Vagina (tissue), 2 donors: ENCODE results near the gene ACSL6. TPM values are rescaled to one million over a fixed set of nuclear protein-coding genes. Genes with fewer than 3 reads are reported as not detected.
A peak's percentile ranks its signal among the peaks of the same experiment; 100 is the strongest.

ENCODE experiments used
- DNase-seq, 2 donors: peaks; one replicate each; pipeline ENCODE4 v3.0.0-alpha.2; 2017; ENCODE audit errors: extremely low spot score in 2 of 2
- H3K27ac ChIP-seq: fragments of 200-600 bp; sonication (generic); one replicate; pipeline ENCODE4 v1.5.1; 2019
- H3K27me3 ChIP-seq: fragments of 200-600 bp; sonication (generic); one replicate; pipeline ENCODE4 v1.5.1; 2019
- H3K36me3 ChIP-seq, 2 donors: fragments of 200-600 bp; sonication (generic); one replicate each; pipeline ENCODE4 v1.5.1; 2017 to 2019
- H3K4me1 ChIP-seq: fragments of 200-600 bp; sonication (generic); one replicate; pipeline ENCODE4 v1.5.1; 2019
- H3K4me3 ChIP-seq, 2 donors: fragments of 200-600 bp; sonication (generic); 1 replicate in 1 of 2; 2 replicates in 1 of 2; pipeline ENCODE4 v1.5.1; 2016 to 2019
- H3K9me3 ChIP-seq: fragments of 200-600 bp; sonication (generic); one replicate; pipeline ENCODE4 v1.5.1; 2019
- POLR2A ChIP-seq, 2 donors: fragments of 450-650 bp; IDR thresholded peaks; one replicate each; pipeline ENCODE4 v1.6.1; 2017; ENCODE audit warnings: antibody characterized with exemption in 2 of 2, mild to moderate bottlenecking in 2 of 2, moderate library complexity in 2 of 2
- POLR2AphosphoS5 ChIP-seq, 2 donors: sonication (generic); formaldehyde crosslinking; IDR thresholded peaks; one replicate each; pipeline ENCODE4 v1.9.0; 2017; ENCODE audit warnings: antibody characterized with exemption in 2 of 2, mild to moderate bottlenecking in 2 of 2, low read depth in 1 of 2; ENCODE audit not compliant: insufficient read depth in 1 of 2
- intact Hi-C: fragments of 100-400 bp; cut with DNase I; formaldehyde crosslinking; loops from one replicate; pipeline ENCODE4 v1.15.1; 2023
- total RNA-seq: library from RNA; depleted of rRNA; stranded (reverse); fragments of >200 nt; gene quantifications from one replicate; pipeline ENCODE4 v1.2.3, GENCODE V29; 2016
- TF ChIP-seq, protein P1 (sequence below), 3 experiments: fragments of 450-650 bp in 2 of 3; fragments of 200-600 bp in 1 of 3; sonication (generic) in 1 of 3; IDR thresholded peaks; one replicate each; pipeline ENCODE4 v1.5.1; 2017 to 2019; ENCODE audit warnings: antibody characterized with exemption in 3 of 3, mild to moderate bottlenecking in 2 of 3, moderate library complexity in 2 of 3

ACSL6 gene
- total RNA-seq, 1 donor from 2014 or later: 0.49 TPM

DNA sequence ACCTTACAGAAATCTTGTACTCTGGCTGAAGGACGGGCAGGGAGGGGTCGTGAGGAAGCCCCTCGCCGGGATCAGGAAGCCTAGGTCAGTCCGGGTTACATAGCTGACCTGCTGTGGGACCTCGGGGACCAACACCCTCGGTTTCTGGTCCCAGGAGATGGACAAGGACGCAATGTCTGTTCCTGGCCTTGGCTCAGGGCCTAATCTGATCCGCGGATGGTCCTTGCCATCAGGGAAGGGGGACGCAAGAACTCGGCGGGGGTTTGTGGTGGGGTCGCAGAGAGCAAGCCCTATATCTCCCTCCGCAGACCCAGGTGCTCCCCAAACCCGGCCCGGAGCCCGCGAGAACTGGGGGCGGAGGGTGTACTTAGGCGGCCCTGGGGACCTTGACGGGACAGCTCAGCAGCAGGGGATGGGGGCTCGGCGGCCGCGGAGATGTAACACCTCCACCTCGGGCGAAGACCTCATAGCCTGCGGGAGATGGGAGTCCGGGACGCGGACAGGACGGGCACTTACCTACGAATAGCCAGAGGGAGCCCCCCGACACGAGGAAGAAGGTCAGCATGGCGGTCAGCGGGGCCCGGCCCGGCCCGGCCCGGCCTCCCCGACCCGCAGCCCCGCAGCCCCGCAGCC, 353 bp downstream of the ACSL6 start:
- no peaks in the 10 kb centered on the region for H3K36me3 ChIP-seq
- DNase-seq: no peak
- TF ChIP-seq POLR2AphosphoS5 (IDR thresholded peaks at IDR 0.05; ENCODE audit: insufficient read depth in 1 of 2, low read depth in 1 of 2) (no peak), POLR2A (IDR thresholded peaks at IDR 0.05) (no peak)
- TF ChIP-seq, protein P1, sequence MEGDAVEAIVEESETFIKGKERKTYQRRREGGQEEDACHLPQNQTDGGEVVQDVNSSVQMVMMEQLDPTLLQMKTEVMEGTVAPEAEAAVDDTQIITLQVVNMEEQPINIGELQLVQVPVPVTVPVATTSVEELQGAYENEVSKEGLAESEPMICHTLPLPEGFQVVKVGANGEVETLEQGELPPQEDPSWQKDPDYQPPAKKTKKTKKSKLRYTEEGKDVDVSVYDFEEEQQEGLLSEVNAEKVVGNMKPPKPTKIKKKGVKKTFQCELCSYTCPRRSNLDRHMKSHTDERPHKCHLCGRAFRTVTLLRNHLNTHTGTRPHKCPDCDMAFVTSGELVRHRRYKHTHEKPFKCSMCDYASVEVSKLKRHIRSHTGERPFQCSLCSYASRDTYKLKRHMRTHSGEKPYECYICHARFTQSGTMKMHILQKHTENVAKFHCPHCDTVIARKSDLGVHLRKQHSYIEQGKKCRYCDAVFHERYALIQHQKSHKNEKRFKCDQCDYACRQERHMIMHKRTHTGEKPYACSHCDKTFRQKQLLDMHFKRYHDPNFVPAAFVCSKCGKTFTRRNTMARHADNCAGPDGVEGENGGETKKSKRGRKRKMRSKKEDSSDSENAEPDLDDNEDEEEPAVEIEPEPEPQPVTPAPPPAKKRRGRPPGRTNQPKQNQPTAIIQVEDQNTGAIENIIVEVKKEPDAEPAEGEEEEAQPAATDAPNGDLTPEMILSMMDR (IDR thresholded peaks at IDR 0.05): no peak
- peak overlapping the region; percentile 47 to 48 for H3K4me3 ChIP-seq
- intact Hi-C loops: no loop called here
- peaks cover 7% of the 10 kb centered on the region for H3K27me3 ChIP-seq
- peaks cover 15% of the 10 kb centered on the region for H3K4me1 ChIP-seq
- no peak overlapping the region for H3K27ac ChIP-seq
- H3K9me3 ChIP-seq: no peaks in the 10 kb centered on the region

DNA sequence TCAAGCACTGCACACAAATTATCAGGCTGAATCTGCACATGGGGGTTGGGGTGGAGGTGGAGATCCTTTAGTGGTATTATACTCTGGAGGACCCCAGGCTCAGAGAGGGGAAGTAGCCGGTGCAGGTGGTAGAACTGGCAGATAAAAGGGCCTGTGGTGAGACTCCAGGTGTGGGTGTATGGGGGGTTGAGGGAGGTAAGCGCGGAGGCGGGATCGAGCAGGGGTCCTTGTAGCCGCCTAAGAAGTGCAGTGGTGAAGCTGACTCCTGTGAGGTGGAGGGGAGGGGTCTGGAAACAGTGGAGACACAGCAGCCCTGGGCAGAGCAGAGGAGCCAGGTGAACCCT, 841 bp downstream of the ACSL6 start:
- TF ChIP-seq, protein P1 (IDR thresholded peaks at IDR 0.05): no peak
- TF ChIP-seq POLR2AphosphoS5 (IDR thresholded peaks at IDR 0.05; ENCODE audit: insufficient read depth in 1 of 2, low read depth in 1 of 2): no peak
- TF ChIP-seq POLR2A (IDR thresholded peaks at IDR 0.05): no peak
- DNase-seq: no peak
- Histone ChIP-seq H3K36me3 (no peaks in the 10 kb centered on the region), H3K27ac (no peak overlapping the region), H3K4me3 (peak overlapping the region in 1 of 2 donors; percentile 47), H3K4me1 (peaks cover 15% of the 10 kb centered on the region), H3K9me3 (no peaks in the 10 kb centered on the region), H3K27me3 (peaks cover 7% of the 10 kb centered on the region)
- intact Hi-C loops: no loop called here

DNA sequence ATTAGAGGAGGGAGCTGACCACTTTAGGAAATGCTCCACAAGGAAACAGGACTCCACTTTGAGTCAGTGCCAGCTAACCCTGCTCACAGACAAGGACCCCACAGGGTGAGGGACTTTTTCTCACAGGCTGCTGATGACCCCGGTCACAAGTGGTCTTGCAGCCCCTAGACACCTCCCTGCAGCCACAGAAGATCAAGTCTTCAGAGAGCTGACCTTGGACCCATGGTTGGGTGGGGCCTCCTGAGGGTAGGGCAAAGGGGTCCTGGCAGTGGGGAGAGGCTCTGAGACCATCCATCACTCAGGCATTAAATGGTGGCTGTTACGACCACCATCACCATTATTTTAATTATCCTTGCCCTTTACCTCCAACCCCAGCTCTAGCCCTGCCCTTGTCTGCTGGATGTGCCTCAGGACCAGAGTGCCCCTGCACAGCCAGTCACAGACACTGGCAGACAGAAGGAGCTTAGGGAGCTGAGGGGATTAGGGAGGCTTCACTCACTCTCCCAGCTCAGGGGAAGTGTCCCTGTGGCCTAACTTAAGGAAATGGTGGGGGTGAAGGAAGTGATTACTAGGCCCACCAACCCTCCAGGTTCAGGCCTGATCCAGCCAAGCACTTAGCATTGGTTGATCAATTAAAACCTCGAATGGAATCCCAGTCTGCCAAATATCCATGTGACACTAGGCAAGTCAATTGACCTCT, 1.6 kb downstream of the ACSL6 start:
- TF ChIP-seq POLR2A (IDR thresholded peaks at IDR 0.05): no peak
- TF ChIP-seq, protein P1 (IDR thresholded peaks at IDR 0.05): no peak
- no peak for TF ChIP-seq POLR2AphosphoS5 (IDR thresholded peaks at IDR 0.05; ENCODE audit: insufficient read depth in 1 of 2, low read depth in 1 of 2)
- no peaks in the 10 kb centered on the region for H3K36me3 ChIP-seq
- H3K9me3 ChIP-seq: no peaks in the 10 kb centered on the region
- no peak for DNase-seq
- no peak overlapping the region for H3K4me3 ChIP-seq
- no peak overlapping the region for H3K27ac ChIP-seq
- H3K4me1 ChIP-seq: peaks cover 15% of the 10 kb centered on the region
- H3K27me3 ChIP-seq: peaks cover 7% of the 10 kb centered on the region
- intact Hi-C loops: no loop called here

DNA sequence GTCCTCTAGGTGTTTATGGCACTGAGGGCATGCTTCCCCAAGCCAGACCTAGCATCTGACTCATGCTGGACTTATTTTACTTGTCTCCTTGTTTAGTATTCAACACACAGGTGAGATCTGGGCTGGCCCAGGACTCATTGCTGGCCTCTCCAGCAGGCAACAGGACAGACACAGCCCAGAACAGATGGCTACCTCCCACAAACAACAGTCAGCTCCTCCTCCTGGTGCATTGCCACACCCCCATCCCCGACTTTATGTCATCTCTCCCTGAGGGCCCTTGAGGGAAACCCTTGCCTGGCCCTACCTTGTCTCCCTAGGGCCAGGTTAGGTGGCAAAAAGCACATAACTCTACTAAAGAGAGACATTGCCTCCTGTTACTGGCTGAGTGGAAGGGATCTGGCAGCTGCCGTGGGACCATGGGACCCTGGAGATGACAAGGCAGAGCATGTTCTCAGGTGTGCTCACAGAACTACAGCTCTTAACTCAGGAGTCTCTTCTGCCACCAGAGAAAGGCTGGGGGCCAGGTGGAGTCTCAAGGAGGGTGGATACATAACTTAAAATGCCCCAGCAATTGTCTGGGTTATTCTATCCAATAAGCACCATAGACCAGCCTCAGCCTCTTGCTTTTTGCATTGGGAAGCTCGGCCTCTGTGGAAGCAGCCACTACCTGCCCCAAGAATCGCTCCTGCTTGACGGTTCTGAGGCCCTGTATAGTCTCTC, 2.3 kb downstream of the ACSL6 start:
- Histone ChIP-seq H3K4me1 (peaks cover 15% of the 10 kb centered on the region), H3K9me3 (no peaks in the 10 kb centered on the region), H3K4me3 (no peak overlapping the region), H3K27ac (no peak overlapping the region), H3K27me3 (peaks cover 7% of the 10 kb centered on the region), H3K36me3 (no peaks in the 10 kb centered on the region)
- DNase-seq: no peak
- intact Hi-C loops: no loop called here
- TF ChIP-seq POLR2AphosphoS5 (IDR thresholded peaks at IDR 0.05; ENCODE audit: insufficient read depth in 1 of 2, low read depth in 1 of 2): no peak
- TF ChIP-seq POLR2A (IDR thresholded peaks at IDR 0.05): no peak
- TF ChIP-seq, protein P1 (IDR thresholded peaks at IDR 0.05): no peak

DNA sequence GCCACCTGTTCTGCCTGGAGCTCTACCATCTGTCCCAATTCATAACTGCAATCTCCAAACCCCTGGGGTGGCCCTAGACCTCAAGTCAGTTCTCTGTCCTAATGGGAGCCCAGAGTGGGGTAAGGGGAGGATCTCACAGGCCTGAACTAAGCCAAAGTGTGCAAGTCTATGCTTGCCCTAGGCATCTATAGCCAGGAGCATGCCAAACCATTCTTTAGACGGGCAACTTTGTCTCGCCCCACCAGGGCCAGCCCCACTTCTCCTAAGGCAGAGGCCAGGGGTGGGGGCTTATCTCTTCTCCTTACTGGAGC, 3.3 kb downstream of the ACSL6 start:
- DNase-seq: no peak
- no peak overlapping the region for H3K27ac ChIP-seq
- H3K9me3 ChIP-seq: no peaks in the 10 kb centered on the region
- no peaks in the 10 kb centered on the region for H3K36me3 ChIP-seq
- peaks cover 15% of the 10 kb centered on the region for H3K4me1 ChIP-seq
- no peak overlapping the region for H3K4me3 ChIP-seq
- no peak for TF ChIP-seq POLR2AphosphoS5 (IDR thresholded peaks at IDR 0.05; ENCODE audit: insufficient read depth in 1 of 2, low read depth in 1 of 2)
- TF ChIP-seq, protein P1 (IDR thresholded peaks at IDR 0.05): peak in 1 of 3 experiments; percentile 12
- H3K27me3 ChIP-seq: peaks cover 7% of the 10 kb centered on the region
- intact Hi-C loops: no loop called here
